MM.1S (cell line): ENCODE results near the gene TAS2R60.

Experiments used
- EZH2phosphoT487 ChIP-seq: fragments of 300-600 bp; sonication (generic); IDR thresholded peaks from 2 replicates; pipeline ENCODE4 v1.6.1; 2018; ENCODE audit warnings: antibody characterized with exemption, low read length
- TF ChIP-seq, protein P1 (sequence below): fragments of 300-600 bp; sonication (generic); IDR thresholded peaks from 2 replicates; pipeline ENCODE4 v1.5.1; 2016; ENCODE audit warnings: antibody characterized with exemption, low read length, mixed read lengths

GRCh38 chr7:143437578-143437977, 5.7 kb upstream of the TAS2R60 start:
- TF ChIP-seq, protein P1, sequence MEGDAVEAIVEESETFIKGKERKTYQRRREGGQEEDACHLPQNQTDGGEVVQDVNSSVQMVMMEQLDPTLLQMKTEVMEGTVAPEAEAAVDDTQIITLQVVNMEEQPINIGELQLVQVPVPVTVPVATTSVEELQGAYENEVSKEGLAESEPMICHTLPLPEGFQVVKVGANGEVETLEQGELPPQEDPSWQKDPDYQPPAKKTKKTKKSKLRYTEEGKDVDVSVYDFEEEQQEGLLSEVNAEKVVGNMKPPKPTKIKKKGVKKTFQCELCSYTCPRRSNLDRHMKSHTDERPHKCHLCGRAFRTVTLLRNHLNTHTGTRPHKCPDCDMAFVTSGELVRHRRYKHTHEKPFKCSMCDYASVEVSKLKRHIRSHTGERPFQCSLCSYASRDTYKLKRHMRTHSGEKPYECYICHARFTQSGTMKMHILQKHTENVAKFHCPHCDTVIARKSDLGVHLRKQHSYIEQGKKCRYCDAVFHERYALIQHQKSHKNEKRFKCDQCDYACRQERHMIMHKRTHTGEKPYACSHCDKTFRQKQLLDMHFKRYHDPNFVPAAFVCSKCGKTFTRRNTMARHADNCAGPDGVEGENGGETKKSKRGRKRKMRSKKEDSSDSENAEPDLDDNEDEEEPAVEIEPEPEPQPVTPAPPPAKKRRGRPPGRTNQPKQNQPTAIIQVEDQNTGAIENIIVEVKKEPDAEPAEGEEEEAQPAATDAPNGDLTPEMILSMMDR, result no peak
- no peak for TF ChIP-seq EZH2phosphoT487
